Transverse colon (tissue), 4 donors: Measurements from ENCODE around the gene PEAR1. TPM values are rescaled to one million over a fixed set of nuclear protein-coding genes. Genes with fewer than 3 reads are reported as not detected.

Source experiments
- DNase-seq: peaks from one replicate; pipeline ENCODE4 v3.0.0-alpha.2; 2019
- H3K27ac ChIP-seq, 4 donors: fragments of 200-600 bp; sonication (generic); 2 replicates each; pipeline ENCODE4 v1.5.1; 2016 to 2018; ENCODE audit warnings: inconsistent platforms in 4 of 4
- H3K27me3 ChIP-seq: fragments of 200-600 bp; sonication (generic); 2 replicates; pipeline ENCODE4 v1.5.1; 2017; ENCODE audit warnings: inconsistent platforms
- H3K36me3 ChIP-seq, 4 donors: fragments of 200-600 bp; sonication (generic); 2 replicates each; pipeline ENCODE4 v1.5.1; 2017 to 2019; ENCODE audit warnings: inconsistent platforms in 4 of 4
- H3K4me1 ChIP-seq, 4 donors: fragments of 200-600 bp; sonication (generic); 2 replicates each; pipeline ENCODE4 v1.5.1; 2017 to 2020; ENCODE audit warnings: inconsistent platforms in 4 of 4
- H3K4me3 ChIP-seq, 4 donors: fragments of 200-600 bp; sonication (generic); 1 replicate in 1 of 4; 2 replicates in 3 of 4; pipeline versions ENCODE4 v1.5.1 to v1.6.1; 2017 to 2019; ENCODE audit warnings: inconsistent platforms in 4 of 4
- H3K9me3 ChIP-seq, 2 donors: fragments of 200-600 bp; sonication (generic); 2 replicates each; pipeline ENCODE4 v1.5.1; 2017 to 2019; ENCODE audit warnings: inconsistent platforms in 2 of 2
- EP300 ChIP-seq: sonication (generic); formaldehyde crosslinking; IDR thresholded peaks from one replicate; pipeline ENCODE4 v1.6.1; 2017; ENCODE audit warnings: antibody characterized with exemption, low read depth
- POLR2A ChIP-seq: fragments of 450-650 bp; IDR thresholded peaks from one replicate; pipeline ENCODE4 v1.6.1; 2016; ENCODE audit warnings: antibody characterized with exemption, mild to moderate bottlenecking, moderate library complexity
- POLR2AphosphoS5 ChIP-seq, 3 donors: sonication (generic); formaldehyde crosslinking; IDR thresholded peaks; one replicate each; pipeline ENCODE4 v1.6.1; 2016; ENCODE audit warnings: antibody characterized with exemption in 3 of 3
- WGBS, 2 donors: methylation state at CpG; one replicate each; pipeline ENCODE4 v1.1.5; 2018; ENCODE audit warnings: low coverage in 1 of 2; 5-methylcytosine and 5-hydroxymethylcytosine counted together
- in situ Hi-C, 4 donors: fragments of 200-750 bp; cut with MboI; loops; one replicate each; pipeline versions ENCODE4 v1.15.0 to v1.15.1; 2017; ENCODE audit warnings: low sequenced_read_pairs in 3 of 4, low pct_ligation_motif_present in 1 of 4, low pct_unique_long_range_greater_than_20kb in 1 of 4
- intact Hi-C: fragments of 100-400 bp; cut with DNase I; formaldehyde crosslinking; loops from one replicate; pipeline ENCODE4 v1.15.1; 2023; ENCODE audit warnings: low total_unique reads
- total RNA-seq, 4 donors: library from RNA; depleted of rRNA; stranded (reverse); fragments of >200 nt; gene quantifications; one replicate each; pipeline ENCODE4 v1.1.0, GENCODE V29; 2016
- TF ChIP-seq, protein P1 (sequence below), 5 experiments: fragments of 200-600 bp in 3 of 5; fragments of 450-650 bp in 2 of 5; sonication (generic) in 3 of 5; IDR thresholded peaks; 1 replicate in 2 of 5; 2 replicates in 3 of 5; pipeline ENCODE4 v1.5.1; 2016 to 2017; ENCODE audit warnings: antibody characterized with exemption in 5 of 5, inconsistent platforms in 3 of 5, mild to moderate bottlenecking in 2 of 5, moderate library complexity in 1 of 5

The PEAR1 gene
- total RNA-seq, 4 donors from 2014 or later: 1.8 to 5.6 (median 3.7) TPM

GRCh38 chr1:156860628-156861423, 32.7 kb upstream of the PEAR1 start, which contains the start of gene NTRK1:
TSS of gene NTRK1 (plus strand) at chr1:156860865. CDS start at chr1:156860935, 70 bp downstream.
- H3K9me3 ChIP-seq: no peaks in the 10 kb centered on the region
- in situ Hi-C loops: loop anchor here in 3 of 4 donors (10.0 to 25.0 kb wide), 2 partner anchors 156 to 174 kb away; partner anchors contain the start of genes NES (in 2 of the 3) and CRABP2 (in 1 of the 3)
- H3K4me3 ChIP-seq: peak within 1 kb of the TSS in 3 of 4 donors; percentile 11 to 37 (median 15)
- TF ChIP-seq POLR2AphosphoS5 (IDR thresholded peaks at IDR 0.05): no peak
- TF ChIP-seq EP300: no peak
- TF ChIP-seq, protein P1, sequence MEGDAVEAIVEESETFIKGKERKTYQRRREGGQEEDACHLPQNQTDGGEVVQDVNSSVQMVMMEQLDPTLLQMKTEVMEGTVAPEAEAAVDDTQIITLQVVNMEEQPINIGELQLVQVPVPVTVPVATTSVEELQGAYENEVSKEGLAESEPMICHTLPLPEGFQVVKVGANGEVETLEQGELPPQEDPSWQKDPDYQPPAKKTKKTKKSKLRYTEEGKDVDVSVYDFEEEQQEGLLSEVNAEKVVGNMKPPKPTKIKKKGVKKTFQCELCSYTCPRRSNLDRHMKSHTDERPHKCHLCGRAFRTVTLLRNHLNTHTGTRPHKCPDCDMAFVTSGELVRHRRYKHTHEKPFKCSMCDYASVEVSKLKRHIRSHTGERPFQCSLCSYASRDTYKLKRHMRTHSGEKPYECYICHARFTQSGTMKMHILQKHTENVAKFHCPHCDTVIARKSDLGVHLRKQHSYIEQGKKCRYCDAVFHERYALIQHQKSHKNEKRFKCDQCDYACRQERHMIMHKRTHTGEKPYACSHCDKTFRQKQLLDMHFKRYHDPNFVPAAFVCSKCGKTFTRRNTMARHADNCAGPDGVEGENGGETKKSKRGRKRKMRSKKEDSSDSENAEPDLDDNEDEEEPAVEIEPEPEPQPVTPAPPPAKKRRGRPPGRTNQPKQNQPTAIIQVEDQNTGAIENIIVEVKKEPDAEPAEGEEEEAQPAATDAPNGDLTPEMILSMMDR (IDR thresholded peaks at IDR 0.05): no peak
- TF ChIP-seq POLR2A: no peak
- H3K27me3 ChIP-seq: peaks cover 89% of the 10 kb centered on the region
- no peak within 1 kb of the TSS for H3K27ac ChIP-seq
- H3K4me1 ChIP-seq: peaks cover 14 to 27% (median 25%) of the 10 kb centered on the region in 4 donors
- intact Hi-C loops: no loop called here
- DNase-seq: peak; percentile 31
- H3K36me3 ChIP-seq: no peaks in the 10 kb centered on the region
- WGBS, 2 donors: 17% methylated on average over 9 of the region's 69 CpGs; no CpG with 5 or more reads in 1 of the 2 donors

DNA sequence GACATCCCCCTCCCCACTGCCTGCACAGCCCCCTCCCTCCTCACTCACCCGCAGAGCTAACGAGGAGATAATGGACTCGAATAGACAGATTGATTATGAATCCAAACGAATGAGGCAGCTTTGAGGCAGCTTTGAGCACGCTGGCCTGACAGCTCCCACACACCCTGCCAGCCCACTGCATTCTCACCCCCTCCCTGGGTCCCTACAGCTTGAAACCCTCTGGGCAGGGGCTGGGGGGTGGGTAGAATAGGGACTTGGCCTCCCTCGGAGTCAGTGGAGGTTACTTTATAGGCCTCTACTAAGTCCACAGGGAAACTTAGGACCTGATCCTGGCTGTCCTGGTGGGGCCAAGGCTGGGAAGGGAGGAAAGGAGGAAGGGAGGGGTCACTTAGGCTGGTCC, 30.9 kb upstream of the PEAR1 start:
- H3K27me3 ChIP-seq: peaks cover 77% of the 10 kb centered on the region

DNA sequence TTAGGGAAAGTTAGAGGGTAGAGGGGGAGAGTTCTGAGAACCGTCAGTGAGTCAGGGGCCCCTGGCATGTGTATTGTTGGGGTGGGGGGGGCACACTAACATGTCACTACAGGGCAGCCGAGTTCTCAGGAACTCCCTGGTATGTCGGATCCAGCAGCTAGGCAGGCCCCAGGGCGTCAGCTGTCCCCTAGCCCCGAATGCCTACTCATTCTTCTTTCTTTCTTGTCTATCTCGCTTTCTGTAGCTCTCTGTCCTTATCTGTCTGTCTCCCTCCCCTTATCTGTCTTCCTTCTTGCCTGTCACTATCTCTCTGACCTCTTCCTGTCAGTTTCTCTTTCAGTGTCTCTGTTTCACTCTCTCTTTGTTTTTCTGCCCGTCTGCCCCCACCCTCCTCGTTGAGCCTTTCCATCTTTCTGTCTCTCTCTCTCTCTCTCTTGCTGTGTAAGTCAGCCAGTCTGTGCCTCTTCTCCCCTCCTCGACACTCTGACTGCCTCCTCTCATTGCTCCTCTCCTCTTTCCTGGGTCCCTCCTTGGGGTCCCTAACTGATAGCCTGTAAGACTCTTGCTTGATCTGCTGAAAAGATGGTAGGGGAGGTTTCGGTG, 30.4 kb upstream of the PEAR1 start:
- H3K4me3 ChIP-seq: no peak overlapping the region
- H3K4me1 ChIP-seq: peaks cover 14 to 27% (median 25%) of the 10 kb centered on the region in 4 donors
- H3K36me3 ChIP-seq: no peaks in the 10 kb centered on the region
- in situ Hi-C loops: loop anchor here in 3 of 4 donors (10.0 to 25.0 kb wide), 2 partner anchors 158 to 176 kb away; partner anchors contain the start of genes NES (in 2 of the 3) and CRABP2 (in 1 of the 3)
- no peak for TF ChIP-seq POLR2A
- no peak for TF ChIP-seq POLR2AphosphoS5 (IDR thresholded peaks at IDR 0.05)
- TF ChIP-seq EP300: no peak
- TF ChIP-seq, protein P1 (IDR thresholded peaks at IDR 0.05): no peak
- no peak for DNase-seq
- H3K27ac ChIP-seq: no peak overlapping the region
- intact Hi-C loops: no loop called here
- WGBS, 2 donors: 61 to 63% methylated on average over 8 to 10 of the region's 10 CpGs
- H3K27me3 ChIP-seq: peaks cover 72% of the 10 kb centered on the region
- no peaks in the 10 kb centered on the region for H3K9me3 ChIP-seq

More for the DNA sequence above, 30.9 kb upstream of the PEAR1 start:
- DNase-seq: no peak
- no peak overlapping the region for H3K27ac ChIP-seq
- H3K4me1 ChIP-seq: peaks cover 14 to 27% (median 25%) of the 10 kb centered on the region in 4 donors
- TF ChIP-seq POLR2AphosphoS5 (IDR thresholded peaks at IDR 0.05) (no peak), EP300 (no peak), POLR2A (no peak)
- TF ChIP-seq, protein P1 (IDR thresholded peaks at IDR 0.05): no peak
- H3K9me3 ChIP-seq: no peaks in the 10 kb centered on the region
- WGBS, 2 donors: 71% methylated on average over 6 of the region's 6 CpGs; no CpG with 5 or more reads in 1 of the 2 donors
- no peaks in the 10 kb centered on the region for H3K36me3 ChIP-seq
- intact Hi-C loops: no loop called here
- H3K4me3 ChIP-seq: no peak overlapping the region
- in situ Hi-C loops: loop anchor here in 3 of 4 donors (10.0 to 25.0 kb wide), 2 partner anchors 158 to 175 kb away; partner anchors contain the start of genes NES (in 2 of the 3) and CRABP2 (in 1 of the 3)

DNA sequence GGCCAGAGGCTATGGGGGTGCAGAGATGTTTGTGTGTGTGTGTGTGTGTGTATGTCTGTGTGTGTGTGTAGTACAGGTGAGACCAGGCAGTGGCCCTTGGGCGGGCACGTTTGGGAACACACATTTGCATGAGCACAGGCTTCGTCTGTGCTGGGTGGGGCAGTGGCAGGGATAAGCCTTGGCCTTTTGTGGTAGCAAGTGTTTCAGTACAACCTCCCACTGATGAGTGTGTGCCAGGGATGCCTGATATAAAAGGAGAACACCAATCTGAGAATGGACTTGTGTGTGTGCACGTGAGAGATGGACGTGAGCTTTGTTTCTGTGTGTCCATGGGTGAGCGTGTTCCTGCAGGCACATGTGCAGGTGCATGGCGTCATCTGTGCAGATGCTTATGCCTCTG, 29.9 kb upstream of the PEAR1 start:
- H3K27ac ChIP-seq: no peak overlapping the region
- H3K4me1 ChIP-seq: peaks cover 14 to 26% (median 24%) of the 10 kb centered on the region in 4 donors
- H3K27me3 ChIP-seq: peaks cover 67% of the 10 kb centered on the region
- H3K4me3 ChIP-seq: no peak overlapping the region
- no peak for DNase-seq
- no peaks in the 10 kb centered on the region for H3K36me3 ChIP-seq
- in situ Hi-C loops (loop anchor here in 3 of 4 donors (10.0 to 25.0 kb wide), 2 partner anchors 159 to 176 kb away; partner anchors contain the start of genes NES (in 2 of the 3) and CRABP2 (in 1 of the 3)), intact Hi-C loops (no loop called here)
- no peak for TF ChIP-seq POLR2AphosphoS5 (IDR thresholded peaks at IDR 0.05)
- TF ChIP-seq EP300: no peak
- TF ChIP-seq POLR2A: no peak
- TF ChIP-seq, protein P1 (IDR thresholded peaks at IDR 0.05): no peak
- WGBS, 2 donors: 65% methylated on average over 7 of the region's 7 CpGs; no CpG with 5 or more reads in 1 of the 2 donors
- no peaks in the 10 kb centered on the region for H3K9me3 ChIP-seq
